DLD1 (cell line): ENCODE results near the gene SPACA7.
"Not testable (repeated sequence)": the region's sequence is repeated elsewhere in the genome, so short reads cannot be mapped to it uniquely, and the experiment has no call there.

Source experiments
- in situ Hi-C: cut with HindIII; loops from 2 replicates; pipeline ENCODE4 v1.10.0; 2017; ENCODE audit warnings: low sequenced_read_pairs

The SPACA7 gene

DNA sequence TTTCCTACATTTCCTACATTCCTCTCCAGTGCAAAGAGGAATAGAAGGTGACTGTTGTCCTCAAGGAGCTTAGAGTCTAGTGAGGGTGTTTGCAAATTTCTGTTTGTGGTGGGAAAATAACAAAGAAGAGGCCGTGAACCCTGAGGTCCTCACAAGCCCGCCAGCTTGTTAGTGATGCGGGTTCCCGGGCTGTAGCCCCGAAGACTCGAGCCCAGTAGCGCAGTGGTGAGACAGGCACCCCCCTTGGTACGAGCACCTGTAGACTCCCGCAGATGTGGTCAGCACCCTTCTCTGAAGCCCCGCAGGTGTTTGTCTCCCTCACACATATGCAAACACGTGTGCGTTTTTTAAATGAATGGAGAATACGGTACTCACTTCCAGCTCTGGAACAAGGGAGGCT is 26.5 kb upstream of the SPACA7 start:
- in situ Hi-C loops = no loop called here

- in situ Hi-C loops = no loop called here
Measured at GRCh38 chr13:112350300-112350699, 25.9 kb upstream of the SPACA7 start.

- in situ Hi-C loops = no loop called here
Measured at GRCh38 chr13:112351825-112352224, 24.3 kb upstream of the SPACA7 start.

DNA sequence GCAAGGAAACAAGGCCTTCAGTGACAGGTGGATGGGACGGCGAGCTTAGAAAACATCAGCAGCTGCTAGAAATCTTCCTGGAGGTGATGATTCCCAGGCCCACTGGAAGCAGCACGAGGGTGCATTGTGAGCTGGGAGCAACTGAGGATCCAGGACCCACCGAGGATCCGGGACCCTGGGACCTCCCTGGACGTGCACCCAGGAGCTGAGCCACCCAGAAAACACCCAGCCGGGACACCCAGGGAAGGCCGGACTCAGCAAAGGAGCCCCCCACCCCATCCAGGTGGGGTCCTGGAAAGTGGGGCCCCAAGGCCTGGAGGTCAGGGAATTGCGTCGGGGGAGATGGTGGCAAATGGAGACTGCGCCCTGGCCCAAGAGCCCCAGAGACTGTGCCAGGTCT is 22.3 kb upstream of the SPACA7 start:
- in situ Hi-C loops = no loop called here

- in situ Hi-C loops = no loop called here
Measured at GRCh38 chr13:112354330-112355273, 21.6 kb upstream of the SPACA7 start.

- in situ Hi-C loops = no loop called here
Measured at GRCh38 chr13:112355274-112355838, 20.8 kb upstream of the SPACA7 start.

- in situ Hi-C loops = no loop called here
Measured at GRCh38 chr13:112356190-112356589, 20.0 kb upstream of the SPACA7 start.

DNA sequence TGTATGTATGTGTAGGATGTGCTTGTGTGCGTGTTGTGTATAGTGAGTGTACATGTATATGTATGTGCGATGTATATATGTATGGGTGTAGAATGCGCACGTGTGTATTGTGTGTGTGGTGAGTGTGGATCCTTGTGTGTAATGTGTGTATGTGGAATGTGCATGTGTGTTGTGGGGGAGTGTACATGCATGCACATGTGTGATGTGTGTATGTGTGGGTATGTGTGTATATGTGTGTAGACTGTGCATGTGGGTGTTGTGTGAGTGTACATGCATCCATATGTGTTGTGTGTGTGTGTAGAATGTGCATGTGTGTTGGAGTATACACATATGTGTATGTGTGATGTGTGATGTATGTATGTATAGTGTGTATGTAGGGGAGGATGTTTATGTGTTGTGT is 18.0 kb upstream of the SPACA7 start:
- in situ Hi-C loops = no loop called here

DNA sequence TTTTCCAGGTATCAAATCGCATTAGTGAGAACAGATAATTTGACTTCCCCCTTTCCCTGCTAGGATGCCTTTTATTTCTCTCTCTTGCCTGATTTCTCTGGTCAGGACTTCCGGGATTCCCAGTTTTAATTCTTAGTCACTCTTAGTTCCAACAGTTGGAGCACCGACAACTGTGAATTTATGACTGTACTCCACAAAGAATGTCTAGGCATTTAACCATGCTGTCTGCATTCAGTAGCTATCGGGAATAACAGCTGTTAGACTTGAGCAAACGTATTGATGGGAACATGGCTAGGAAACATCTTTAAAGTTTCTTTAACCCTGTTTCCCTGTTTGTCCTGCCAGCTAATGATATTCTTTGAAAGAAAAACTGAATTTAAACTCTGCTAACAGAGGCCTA is 14.1 kb upstream of the SPACA7 start:
- in situ Hi-C loops = no loop called here

DNA sequence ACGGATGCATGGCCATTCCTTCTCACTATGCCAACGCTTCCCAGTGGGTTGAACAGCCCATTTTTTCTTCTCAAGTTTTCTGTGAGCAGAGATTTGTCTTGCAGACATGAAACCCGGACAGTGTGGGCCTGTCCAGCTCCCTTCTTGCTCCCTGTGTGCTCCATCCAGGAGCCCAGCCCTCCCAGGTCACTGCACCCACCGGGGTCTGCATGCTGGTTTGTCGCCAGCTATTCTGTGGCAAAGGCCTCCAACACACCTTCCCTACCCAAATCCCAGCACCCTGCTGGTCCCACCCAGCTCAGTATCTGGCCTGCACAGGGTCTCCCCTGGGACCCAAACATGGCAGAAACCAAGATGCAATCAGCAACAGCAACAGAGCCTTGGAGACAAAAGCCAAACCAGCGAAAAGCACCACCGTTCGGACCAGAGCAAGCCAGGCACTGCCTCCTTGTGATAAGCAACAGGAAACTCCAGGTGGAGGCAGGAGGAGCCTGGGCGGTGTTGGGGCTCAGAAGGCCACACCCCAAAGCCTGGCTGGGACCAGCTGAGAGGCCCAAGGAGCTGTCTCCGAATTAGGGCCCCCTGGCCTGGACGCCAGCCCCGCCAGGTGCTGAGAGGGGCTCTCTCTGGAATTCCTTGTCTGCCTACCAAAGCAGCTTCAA is 12.2 kb upstream of the SPACA7 start:
- in situ Hi-C loops = no loop called here

DNA sequence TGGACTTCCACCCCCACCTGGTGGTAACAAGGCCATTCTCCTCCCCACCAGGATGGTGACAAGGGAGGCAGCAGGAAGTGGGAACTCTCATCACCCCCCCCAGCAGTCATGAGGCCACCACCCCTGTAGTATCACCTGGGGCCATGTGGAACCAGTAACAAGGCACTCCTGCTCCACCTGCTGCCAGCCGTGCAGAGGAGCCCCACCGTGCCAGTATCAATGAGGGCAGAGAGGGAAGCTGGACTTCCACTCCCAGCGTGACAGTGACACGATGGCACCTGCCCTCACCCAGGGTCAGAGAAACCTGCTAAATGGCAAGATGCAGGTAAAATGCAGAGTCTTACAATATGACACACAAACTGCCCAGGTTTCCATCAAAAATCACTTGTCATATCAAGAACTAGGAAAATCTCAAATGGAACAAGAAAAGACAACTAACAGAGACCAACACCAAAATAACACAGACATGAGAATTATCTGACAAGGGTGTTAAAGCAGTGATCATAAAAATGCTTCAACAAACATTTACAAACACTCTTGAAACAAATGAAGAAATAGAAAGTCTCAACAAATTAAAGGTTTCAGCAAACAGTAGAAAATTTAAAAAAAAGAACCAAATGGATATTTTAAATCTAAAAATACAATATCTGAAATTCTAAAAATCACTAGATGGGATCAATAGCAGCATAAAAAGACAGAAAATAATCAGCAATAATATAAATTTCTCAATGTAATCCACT is 9.1 kb upstream of the SPACA7 start:
- in situ Hi-C loops = no loop called here

GRCh38 chr13:112368883-112369282 is 7.3 kb upstream of the SPACA7 start:
- in situ Hi-C loops = no loop called here

GRCh38 chr13:112370311-112370710 is 5.8 kb upstream of the SPACA7 start:
- in situ Hi-C loops = no loop called here

- in situ Hi-C loops = no loop called here
Measured at GRCh38 chr13:112374271-112374670, 1.9 kb upstream of the SPACA7 start.

- in situ Hi-C loops = no loop called here
Measured at GRCh38 chr13:112391746-112392145, 15.6 kb downstream of the SPACA7 start.

GRCh38 chr13:112392719-112393118 is 16.6 kb downstream of the SPACA7 start:
- in situ Hi-C loops = no loop called here

GRCh38 chr13:112395022-112395421 is 18.9 kb downstream of the SPACA7 start:
- in situ Hi-C loops = not testable (repeated sequence)

- in situ Hi-C loops = not testable (repeated sequence)
Measured at GRCh38 chr13:112395941-112396340, 19.8 kb downstream of the SPACA7 start.

GRCh38 chr13:112397108-112397507 is 21.0 kb downstream of the SPACA7 start:
- in situ Hi-C loops = no loop called here

GRCh38 chr13:112398347-112398746 is 22.2 kb downstream of the SPACA7 start:
- in situ Hi-C loops = not testable (repeated sequence)

DNA sequence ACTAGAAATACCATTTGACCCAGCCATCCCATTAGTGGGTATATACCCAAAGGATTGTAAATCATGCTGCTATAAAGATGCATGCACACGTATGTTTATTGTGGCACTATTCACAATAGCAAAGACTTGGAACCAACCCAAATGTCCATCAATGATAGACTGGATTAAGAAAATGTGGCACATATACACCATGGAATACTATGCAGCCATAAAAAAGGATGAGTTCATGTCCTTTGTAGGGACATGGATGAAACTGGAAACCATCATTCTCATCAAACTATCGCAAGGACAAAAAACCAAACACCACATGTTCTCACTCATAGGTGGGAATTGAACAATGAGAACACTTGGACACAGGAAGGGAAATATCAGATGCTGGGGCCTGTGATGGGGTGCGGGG is 33.7 kb downstream of the SPACA7 start:
- in situ Hi-C loops = not testable (repeated sequence)
